Stimulated activated CD4-positive, alpha-beta T cell treated with anti-CD3 and anti-CD28 coated beads, TNF-alpha, amount 100 ng/mL, for 48 hours (primary cell): ENCODE measurements around the gene TMEM135.

Experiments used
- DNase-seq, 3 donors: peaks; one replicate each; pipeline ENCODE4 v3.0.0-alpha.2; 2020; ENCODE audit warnings: low read depth in 3 of 3

The TMEM135 gene

GRCh38 chr11:87301785-87302540 is 264.2 kb downstream of the TMEM135 start:
- DNase-seq = no peak

GRCh38 chr11:87304412-87304811 is 266.7 kb downstream of the TMEM135 start:
- no peak for DNase-seq

GRCh38 chr11:87306262-87306851 is 268.6 kb downstream of the TMEM135 start:
- DNase-seq = no peak

GRCh38 chr11:87307101-87307500 is 269.4 kb downstream of the TMEM135 start:
- no peak for DNase-seq

GRCh38 chr11:87315229-87315628 is 277.5 kb downstream of the TMEM135 start:
- no peak for DNase-seq

- DNase-seq = no peak
These were observed 278.8 kb downstream of the TMEM135 start for GRCh38 chr11:87316491-87316890.

- DNase-seq = no peak
These were observed 279.7 kb downstream of the TMEM135 start for GRCh38 chr11:87317441-87317840.

GRCh38 chr11:87320123-87320522 is 282.4 kb downstream of the TMEM135 start:
- no peak for DNase-seq

GRCh38 chr11:87322568-87322967 is 284.8 kb downstream of the TMEM135 start:
- DNase-seq = no peak

- no peak for DNase-seq
These were observed 286.2 kb downstream of the TMEM135 start for GRCh38 chr11:87323899-87324298.

GRCh38 chr11:87324817-87325489 is 287.2 kb downstream of the TMEM135 start:
- DNase-seq = no peak

- no peak for DNase-seq
These were observed 287.7 kb downstream of the TMEM135 start for GRCh38 chr11:87325490-87325872.

GRCh38 chr11:87326594-87326993 is 288.9 kb downstream of the TMEM135 start:
- DNase-seq = no peak

- no peak for DNase-seq
These were observed 291.4 kb downstream of the TMEM135 start for GRCh38 chr11:87329172-87329571.

- DNase-seq = no peak
These were observed 292.5 kb downstream of the TMEM135 start for GRCh38 chr11:87330187-87330601.

GRCh38 chr11:87331273-87331672 is 293.5 kb downstream of the TMEM135 start:
- no peak for DNase-seq

- no peak for DNase-seq
These were observed 300.4 kb downstream of the TMEM135 start for GRCh38 chr11:87338046-87338639.

- DNase-seq = no peak
These were observed 301.7 kb downstream of the TMEM135 start for GRCh38 chr11:87339416-87339815.

GRCh38 chr11:87347441-87347840 is 309.7 kb downstream of the TMEM135 start:
- no peak for DNase-seq

- DNase-seq = no peak
These were observed 310.1 kb downstream of the TMEM135 start for GRCh38 chr11:87347854-87348253.

- no peak for DNase-seq
These were observed 313.9 kb downstream of the TMEM135 start for GRCh38 chr11:87351676-87352075.
